Umbilical cord (tissue), 2 donors: Measurements from ENCODE around the gene FIGNL2. TPM values are rescaled to one million over a fixed set of nuclear protein-coding genes. Genes with fewer than 3 reads are reported as not detected.
"Not testable (repeated sequence)": the region's sequence is repeated elsewhere in the genome, so short reads cannot be mapped to it uniquely, and the experiment has no call there.

Experiments
- DNase-seq: peaks from one replicate; pipeline ENCODE4 v3.0.0-alpha.2; 2015; ENCODE audit warnings: low spot score
- total RNA-seq: library from RNA; depleted of rRNA; stranded (reverse); fragments of >200 nt; gene quantifications from one replicate; pipeline ENCODE4 v1.2.3, GENCODE V29; 2014; ENCODE audit warnings: low replicate concordance; ENCODE audit not compliant: insufficient read depth

The FIGNL2 gene
- 0.48 TPM for total RNA-seq

- DNase-seq = no peak
These were observed at the start of gene FIGNL2 for GRCh38 chr12:51848326-51848727. Gene FIGNL2 (minus strand): TSS chr12:51848718. CDS start chr12:51822413, 26,305 bp downstream.

- DNase-seq = peak; percentile 51
These were observed 48.7 kb upstream of the FIGNL2 start for GRCh38 chr12:51897181-51897580.

GRCh38 chr12:51896236-51896635 is 47.7 kb upstream of the FIGNL2 start:
- no peak for DNase-seq

- DNase-seq = no peak
These were observed 47.0 kb upstream of the FIGNL2 start for GRCh38 chr12:51895378-51896135.

DNA sequence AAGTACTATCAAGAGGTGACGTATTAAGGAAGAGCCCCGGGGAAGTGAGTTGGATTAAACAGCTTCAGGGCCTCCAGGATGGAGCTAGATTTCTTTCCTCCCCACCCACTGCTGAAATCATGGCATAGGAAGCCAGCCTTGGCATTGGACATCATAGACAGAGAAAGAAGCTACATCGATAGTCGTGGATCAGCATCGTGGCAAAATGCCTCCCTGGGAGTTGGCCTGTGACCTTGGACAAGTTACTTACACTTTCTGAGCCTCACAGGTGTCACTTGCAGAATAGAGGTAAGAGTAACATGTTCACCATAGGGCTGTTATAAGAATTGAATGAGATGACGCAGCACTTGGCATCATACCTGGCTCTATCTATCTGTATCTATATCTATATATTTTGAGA is 45.3 kb upstream of the FIGNL2 start:
- no peak for DNase-seq

- DNase-seq = no peak
These were observed 43.3 kb upstream of the FIGNL2 start for GRCh38 chr12:51891843-51892242.

- no peak for DNase-seq
These were observed 42.1 kb upstream of the FIGNL2 start for GRCh38 chr12:51890511-51891171.

DNA sequence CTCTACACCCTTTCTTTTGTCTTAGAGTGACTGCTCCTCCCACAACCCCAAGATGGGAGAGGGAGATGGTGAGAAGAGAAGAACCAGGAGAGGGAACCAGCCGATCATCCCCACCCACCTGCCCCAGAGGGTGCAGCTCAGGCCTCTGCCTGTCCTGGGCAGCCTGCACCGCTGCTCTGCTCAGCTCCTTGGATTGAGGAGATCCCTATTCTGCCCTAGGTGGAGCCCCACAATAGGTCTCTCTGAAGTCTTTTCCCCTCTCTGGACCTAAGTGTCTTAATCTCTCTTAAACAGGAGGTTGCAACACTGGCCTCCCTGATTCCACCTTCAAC is 41.6 kb upstream of the FIGNL2 start:
- DNase-seq = no peak

DNA sequence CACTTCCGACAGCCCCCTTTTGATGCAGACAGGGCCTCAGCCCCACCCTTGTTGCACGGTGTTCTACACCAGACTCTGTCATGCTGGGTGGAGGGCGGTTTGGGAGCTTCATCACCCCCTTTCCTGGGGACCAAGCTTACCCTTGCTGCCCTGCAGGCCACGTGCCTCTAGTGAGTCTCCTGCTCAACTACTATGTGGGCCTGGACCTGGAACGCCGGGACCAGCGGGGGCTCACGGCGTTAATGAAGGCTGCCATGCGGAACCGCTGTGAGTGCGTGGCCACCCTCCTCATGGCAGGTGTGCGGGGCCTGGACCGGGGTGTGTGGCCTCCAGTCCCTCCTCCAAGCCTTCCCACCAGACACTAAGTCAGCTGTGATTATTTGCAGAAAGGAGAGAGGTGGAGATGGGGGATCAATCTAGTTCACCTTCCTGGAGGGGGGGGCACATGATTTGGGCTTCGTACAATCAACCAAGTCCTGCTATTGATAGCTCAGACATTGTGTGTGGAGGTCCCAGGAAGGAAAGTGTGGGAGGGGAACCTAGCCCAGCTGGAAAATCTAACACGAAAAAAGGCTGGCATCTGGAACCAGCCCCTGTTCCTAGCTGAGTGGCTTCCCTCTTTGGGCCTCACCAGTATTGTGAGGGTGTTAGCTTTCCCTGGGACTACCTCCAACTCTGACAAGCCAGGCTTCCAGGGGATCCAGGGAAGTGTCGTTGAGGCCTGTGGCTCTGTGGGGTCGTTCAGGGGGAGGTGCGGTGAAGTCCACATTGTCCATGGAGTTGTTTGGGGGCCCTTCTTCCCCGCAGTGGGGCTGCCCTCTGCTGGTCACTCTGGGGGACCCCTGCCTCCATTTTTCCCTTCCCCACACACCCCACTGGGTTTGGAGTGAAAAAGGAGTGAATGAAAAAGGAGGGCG is 41.0 kb upstream of the FIGNL2 start:
- DNase-seq = peak; percentile 65

GRCh38 chr12:51888316-51889215 is 40.0 kb upstream of the FIGNL2 start:
- DNase-seq = no peak

GRCh38 chr12:51887476-51888315 is 39.2 kb upstream of the FIGNL2 start, which contains the start of gene ANKRD33:
Gene ANKRD33 (plus strand): TSS chr12:51888103. CDS start chr12:51888187, 84 bp downstream.
- DNase-seq = no peak

DNA sequence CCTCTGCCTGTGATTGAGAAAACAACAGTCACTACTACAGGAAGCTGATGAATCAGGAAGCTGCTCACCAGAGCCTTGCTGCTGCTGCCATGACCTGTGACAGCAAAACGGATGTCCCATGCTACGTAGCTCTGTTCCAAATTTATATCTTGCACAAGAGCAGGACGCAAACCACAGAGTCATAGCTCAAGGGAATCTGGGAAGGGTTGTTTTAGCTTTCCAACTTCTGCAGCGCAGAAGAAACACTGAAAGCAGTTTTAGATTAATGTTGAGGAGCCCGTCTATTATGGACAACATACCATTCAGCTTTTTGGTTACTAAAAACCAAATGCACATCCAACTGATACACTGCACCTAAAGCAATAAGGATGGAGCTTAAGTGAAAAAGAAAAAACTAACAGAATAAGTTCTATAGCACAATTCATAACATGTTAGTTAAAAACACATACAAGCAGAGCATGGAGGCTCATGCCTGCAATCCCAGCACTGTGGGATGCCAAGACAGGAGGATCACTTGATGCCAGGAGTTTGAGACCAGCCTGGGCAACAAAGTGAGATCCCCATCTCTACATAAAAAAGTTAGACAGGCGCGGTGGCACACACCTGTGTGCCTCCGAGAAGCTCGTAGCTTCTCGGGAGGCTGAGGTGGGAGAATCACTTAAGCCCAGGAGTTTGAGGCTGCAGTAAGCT is 37.6 kb upstream of the FIGNL2 start:
- DNase-seq = peak; percentile 76

DNA sequence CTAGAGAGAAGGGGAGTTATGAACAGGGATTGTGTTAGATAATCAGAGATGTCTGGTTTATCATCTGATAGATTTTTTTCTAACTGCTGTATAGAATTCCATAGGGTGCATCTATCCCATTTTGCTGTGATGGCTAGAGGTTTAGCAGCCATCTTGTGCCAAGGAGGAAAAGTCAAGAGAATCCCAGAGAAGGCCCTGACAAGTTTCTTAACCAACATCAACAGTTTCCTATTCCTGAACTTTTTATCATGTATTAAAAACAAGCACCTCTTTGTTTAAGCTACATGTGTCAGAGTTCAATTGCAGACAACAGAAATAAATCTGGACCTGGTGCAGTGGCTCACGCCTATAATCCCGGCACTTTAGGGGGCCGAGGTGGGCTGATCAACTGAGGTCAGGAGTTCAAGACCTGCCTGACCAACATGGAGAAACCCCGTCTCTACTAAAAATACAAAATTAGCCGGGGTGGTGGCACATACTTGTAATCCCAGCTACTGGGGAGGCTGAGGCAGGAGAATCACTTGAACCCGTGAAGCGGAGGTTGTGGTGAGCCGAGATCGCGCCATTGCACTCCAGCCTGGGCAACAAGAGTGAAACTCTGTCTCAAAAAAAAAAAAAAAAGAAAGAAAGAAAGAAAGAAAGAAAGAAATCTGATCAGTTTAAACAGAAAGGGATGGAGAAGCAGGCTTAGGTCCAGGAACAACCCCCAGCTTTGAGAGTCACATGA is 36.9 kb upstream of the FIGNL2 start:
- not testable (repeated sequence) for DNase-seq

DNA sequence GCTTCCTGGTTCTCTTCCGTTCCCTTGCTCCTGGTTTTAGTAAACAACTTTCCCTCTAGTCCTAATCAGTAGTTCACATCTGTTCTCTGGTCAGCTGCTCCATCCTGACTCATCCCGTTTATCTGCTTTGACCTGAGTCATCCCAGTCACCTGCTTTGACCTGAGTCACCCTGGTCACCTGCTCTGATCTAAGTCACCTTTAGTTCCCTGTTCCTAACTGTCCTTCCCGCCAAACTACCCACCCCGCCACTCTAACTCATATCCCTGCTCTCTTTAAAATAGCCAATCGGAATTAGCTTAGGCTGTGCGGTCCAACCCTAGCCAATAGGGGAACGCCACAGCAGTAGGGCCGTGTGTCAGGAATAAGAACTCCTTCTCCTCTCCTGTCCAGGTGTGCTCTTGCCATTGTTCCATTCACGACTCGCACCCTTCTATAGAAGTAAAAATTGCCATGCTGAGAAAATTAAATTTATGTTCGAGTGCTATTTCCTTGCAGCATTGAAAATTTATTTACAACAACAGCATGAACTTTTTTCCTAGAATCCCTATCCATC is 36.2 kb upstream of the FIGNL2 start:
- no peak for DNase-seq

DNA sequence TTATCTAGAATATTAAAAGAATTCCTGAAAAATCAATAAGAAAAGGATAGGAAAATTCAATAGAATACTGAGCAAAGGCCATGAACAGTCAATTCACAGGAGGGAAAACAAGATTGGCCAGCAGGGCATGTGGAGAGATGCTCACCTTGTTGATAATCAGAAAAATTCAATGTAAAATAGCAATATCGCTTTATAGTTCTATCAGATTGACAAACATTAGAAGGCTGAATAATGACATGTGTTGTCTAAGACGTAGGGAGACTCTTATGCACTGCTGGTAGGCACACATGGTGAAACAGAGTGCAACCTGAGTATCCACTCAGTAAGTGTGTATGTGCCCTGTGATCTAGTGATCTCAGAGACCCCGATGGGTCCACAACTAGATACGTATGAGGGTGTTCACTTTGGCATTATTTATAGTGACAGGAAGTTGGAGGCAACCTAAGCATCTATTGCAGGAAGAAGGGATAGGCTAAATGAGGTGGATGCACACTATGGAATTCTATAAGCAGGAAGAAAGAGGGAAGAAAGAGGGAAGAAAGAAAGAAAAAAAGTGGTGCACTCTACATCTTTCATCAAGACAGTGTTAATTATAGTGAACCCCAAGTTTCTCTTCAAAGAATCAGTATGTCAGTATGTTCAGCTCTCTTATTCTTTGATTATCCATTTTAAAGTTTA is 35.6 kb upstream of the FIGNL2 start:
- DNase-seq = no peak

- no peak for DNase-seq
These were observed 34.8 kb upstream of the FIGNL2 start for GRCh38 chr12:51883295-51883694.

DNA sequence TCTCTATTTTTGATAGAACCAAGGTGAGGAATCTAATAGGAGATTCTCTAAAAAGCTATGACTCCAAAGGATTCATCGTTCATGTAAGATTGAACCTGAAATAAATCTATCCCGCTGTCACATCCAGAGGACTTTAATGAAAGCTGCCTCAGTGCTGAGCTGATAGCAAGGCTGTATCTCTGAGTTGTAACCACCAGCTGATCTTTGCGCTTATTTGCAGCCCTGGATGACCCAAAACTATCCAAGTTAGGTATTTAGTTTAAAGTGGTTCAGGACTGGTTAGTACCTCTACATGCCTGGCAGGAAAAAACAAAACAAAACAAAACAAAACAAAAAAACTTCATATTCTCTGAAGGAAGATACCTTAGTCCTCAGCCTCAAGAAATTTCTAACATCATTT is 30.6 kb upstream of the FIGNL2 start:
- DNase-seq = no peak

- DNase-seq = no peak
These were observed 26.0 kb upstream of the FIGNL2 start for GRCh38 chr12:51874486-51874885.
